Activated naive CD8-positive, alpha-beta T cell treated with anti-CD3 and anti-CD28 coated beads, Interleukin-2, amount 50 U/mL, for 24 hours (primary cell): ENCODE results near the gene SGPP2.

Experiments
- ATAC-seq: fragments of 150-1000 bp; cut with Tn5 transposase; one replicate; pipeline ENCODE4 v1.10.0; 2021
- DNase-seq: peaks from one replicate; pipeline ENCODE4 v3.0.0; 2021
- H3K27ac Mint-ChIP-seq: one replicate; pipeline ENCODE4 v1.8.0; 2021; ENCODE audit warnings: mild to moderate bottlenecking, mixed read lengths
- H3K27me3 Mint-ChIP-seq: one replicate; pipeline ENCODE4 v1.8.0; 2021; ENCODE audit warnings: mixed read lengths
- H3K36me3 Mint-ChIP-seq: one replicate; pipeline ENCODE4 v1.8.0; 2021; ENCODE audit warnings: low read depth, mixed read lengths
- H3K4me1 Mint-ChIP-seq: one replicate; pipeline ENCODE4 v1.8.0; 2021; ENCODE audit warnings: mixed read lengths
- H3K4me3 Mint-ChIP-seq: one replicate; pipeline ENCODE4 v1.8.0; 2021; ENCODE audit warnings: mild to moderate bottlenecking, moderate library complexity, mixed read lengths
- H3K9me3 Mint-ChIP-seq: one replicate; pipeline ENCODE4 v1.8.0; 2021; ENCODE audit warnings: mixed read lengths

The SGPP2 gene

GRCh38 chr2:222514901-222515300 lies 90.6 kb downstream of the SGPP2 start:
- Mint-ChIP-seq H3K27me3 (peaks cover 5% of the 10 kb centered on the region), H3K36me3 (no peaks in the 10 kb centered on the region)

DNA sequence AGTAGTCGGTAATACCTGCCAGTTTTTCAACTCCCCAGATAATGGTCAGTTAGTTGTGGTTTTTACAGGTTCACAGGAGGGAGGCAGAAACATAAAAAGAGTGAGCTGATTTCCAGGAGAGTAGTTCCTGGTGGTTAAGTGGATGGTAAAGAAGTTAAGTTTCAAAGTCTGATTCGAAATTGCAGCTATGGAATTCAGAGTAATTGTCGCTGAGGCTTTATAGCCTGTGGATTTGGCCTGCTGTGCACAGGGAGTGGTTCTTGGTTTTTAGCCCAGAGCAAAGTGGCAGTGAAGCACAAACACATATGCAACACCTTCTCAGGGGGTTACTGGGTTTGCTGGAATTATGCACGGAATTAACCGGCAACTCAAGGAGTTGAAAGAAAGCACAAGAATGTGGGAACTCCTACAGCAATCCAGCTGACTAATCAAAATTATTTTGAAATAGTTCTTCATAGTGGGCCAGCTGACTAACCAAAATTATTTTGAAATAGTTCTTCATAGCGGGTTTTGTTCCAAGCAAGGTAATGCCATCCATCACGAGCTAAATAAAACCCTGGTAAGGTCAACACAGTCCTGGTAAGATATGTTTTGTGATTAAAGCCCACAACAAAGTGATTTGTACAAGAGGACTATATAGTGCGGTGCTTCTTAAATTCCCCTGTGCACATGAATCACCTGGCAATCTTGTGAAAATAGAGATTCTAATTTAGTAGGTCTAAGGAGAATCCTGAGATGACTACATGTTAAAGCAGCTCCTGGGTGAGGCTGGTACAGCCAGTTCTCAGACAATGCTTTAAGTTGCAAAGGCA lies 94.4 kb downstream of the SGPP2 start:
- Mint-ChIP-seq H3K9me3 (no peaks in the 10 kb centered on the region), H3K27ac (no peak overlapping the region), H3K36me3 (no peaks in the 10 kb centered on the region), H3K4me3 (no peak overlapping the region), H3K27me3 (peaks cover 3% of the 10 kb centered on the region), H3K4me1 (no peaks in the 10 kb centered on the region)
- no peak for DNase-seq
- no peak for ATAC-seq

More at GRCh38 chr2:222514901-222515300, 90.6 kb downstream of the SGPP2 start:
- DNase-seq (no peak), ATAC-seq (no peak)
- H3K4me1 Mint-ChIP-seq: no peaks in the 10 kb centered on the region
- no peak overlapping the region for H3K4me3 Mint-ChIP-seq
- H3K27ac Mint-ChIP-seq: no peak overlapping the region
- H3K9me3 Mint-ChIP-seq: peaks cover 4% of the 10 kb centered on the region

GRCh38 chr2:222521099-222521498 lies 96.8 kb downstream of the SGPP2 start:
- DNase-seq (no peak), ATAC-seq (no peak)
- H3K4me1 Mint-ChIP-seq: no peaks in the 10 kb centered on the region
- no peak overlapping the region for H3K27ac Mint-ChIP-seq
- no peaks in the 10 kb centered on the region for H3K36me3 Mint-ChIP-seq
- no peaks in the 10 kb centered on the region for H3K9me3 Mint-ChIP-seq
- H3K4me3 Mint-ChIP-seq: no peak overlapping the region
- H3K27me3 Mint-ChIP-seq: no peaks in the 10 kb centered on the region

DNA sequence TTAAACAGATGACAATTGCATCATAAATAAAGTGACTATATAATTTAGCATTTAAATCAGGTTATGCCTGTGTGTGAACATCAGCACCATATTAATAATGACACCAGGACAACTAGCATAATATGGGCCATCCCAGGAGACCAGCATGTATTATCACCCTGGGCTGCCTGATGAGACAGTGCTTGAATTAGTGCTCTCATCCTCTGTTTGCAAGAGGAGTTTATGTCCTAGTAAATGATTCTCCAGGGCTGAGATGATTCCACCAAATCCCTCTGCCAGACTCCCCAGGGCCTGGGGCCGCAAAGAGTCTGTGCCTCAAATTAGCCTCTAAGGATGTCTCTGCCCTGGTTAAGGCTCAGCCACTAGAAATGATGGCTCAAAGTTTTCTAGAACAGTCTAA lies 97.7 kb downstream of the SGPP2 start:
- no peak for ATAC-seq

GRCh38 chr2:222523783-222524544 lies 99.6 kb downstream of the SGPP2 start:
- H3K9me3 Mint-ChIP-seq: no peaks in the 10 kb centered on the region
- H3K27me3 Mint-ChIP-seq: peaks cover 2% of the 10 kb centered on the region
- no peak overlapping the region for H3K4me3 Mint-ChIP-seq
- no peak for DNase-seq
- no peak for ATAC-seq
- no peak overlapping the region for H3K27ac Mint-ChIP-seq
- H3K36me3 Mint-ChIP-seq: no peaks in the 10 kb centered on the region
- no peaks in the 10 kb centered on the region for H3K4me1 Mint-ChIP-seq

More for the DNA sequence above, 97.7 kb downstream of the SGPP2 start:
- Mint-ChIP-seq H3K9me3 (no peaks in the 10 kb centered on the region), H3K4me3 (no peak overlapping the region), H3K27ac (no peak overlapping the region), H3K27me3 (no peaks in the 10 kb centered on the region), H3K36me3 (no peaks in the 10 kb centered on the region), H3K4me1 (no peaks in the 10 kb centered on the region)
- DNase-seq: no peak

DNA sequence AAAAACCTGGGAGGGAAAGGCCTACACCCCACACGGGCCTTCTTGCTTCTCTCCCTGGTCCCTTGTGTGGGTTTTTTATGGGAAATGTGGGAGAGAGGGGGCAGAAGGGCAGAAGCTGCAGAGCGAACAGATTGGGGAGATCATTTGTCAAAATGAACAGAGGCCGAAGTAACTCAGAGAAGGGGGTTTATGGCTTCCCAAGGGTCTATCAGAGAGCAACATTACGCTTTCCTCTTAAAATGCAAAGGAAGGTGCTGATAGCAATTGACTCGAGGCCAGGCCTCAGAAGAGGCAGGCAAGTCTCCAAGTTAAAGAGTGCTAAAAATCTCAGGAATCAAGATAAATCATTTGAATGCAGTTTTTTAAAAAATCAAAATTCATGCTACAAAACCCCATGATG lies 101.5 kb downstream of the SGPP2 start:
- H3K9me3 Mint-ChIP-seq: no peaks in the 10 kb centered on the region
- H3K27me3 Mint-ChIP-seq: peaks cover 4% of the 10 kb centered on the region
- H3K36me3 Mint-ChIP-seq: no peaks in the 10 kb centered on the region
- H3K4me1 Mint-ChIP-seq: no peaks in the 10 kb centered on the region
- DNase-seq (no peak), ATAC-seq (no peak)
- H3K4me3 Mint-ChIP-seq: no peak overlapping the region
- no peak overlapping the region for H3K27ac Mint-ChIP-seq

DNA sequence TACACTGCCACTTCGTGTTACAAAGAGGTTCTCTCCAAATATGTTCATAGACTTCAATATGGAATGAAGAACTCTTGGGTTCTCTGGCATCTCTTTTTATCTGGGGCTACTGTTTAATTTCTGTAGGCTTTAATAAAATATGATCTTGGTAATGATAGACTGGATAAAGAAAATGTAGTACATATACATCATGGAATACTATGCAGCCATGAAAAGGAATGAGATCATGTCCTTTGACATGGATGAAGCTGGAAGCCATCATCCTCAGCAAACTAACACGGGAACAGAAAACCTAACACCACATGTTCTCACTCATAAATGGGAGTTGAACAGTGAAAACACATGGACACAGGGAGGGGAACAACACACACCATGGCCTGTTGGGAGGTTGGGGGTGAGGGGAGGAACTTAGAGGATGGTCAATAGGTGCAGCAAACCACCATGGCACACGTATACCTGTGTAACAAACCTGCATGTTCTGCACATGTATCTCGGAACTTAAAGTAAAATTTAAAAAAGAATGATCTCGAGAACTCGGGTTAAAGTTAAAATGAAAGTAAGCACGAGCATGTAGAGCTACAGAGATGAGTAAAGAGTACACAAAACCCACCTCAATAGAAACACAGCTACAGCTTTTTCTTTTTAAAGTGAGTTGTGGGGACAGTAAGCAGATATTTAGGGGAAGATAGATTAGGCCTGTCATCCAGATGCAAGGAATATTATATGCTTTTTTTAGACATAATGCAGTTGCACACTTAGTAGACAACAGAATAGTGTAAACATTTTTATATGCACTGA lies 102.3 kb downstream of the SGPP2 start:
- Mint-ChIP-seq H3K36me3 (no peaks in the 10 kb centered on the region), H3K27me3 (peaks cover 4% of the 10 kb centered on the region), H3K27ac (no peak overlapping the region), H3K9me3 (no peaks in the 10 kb centered on the region), H3K4me3 (no peak overlapping the region), H3K4me1 (no peaks in the 10 kb centered on the region)
- DNase-seq (no peak), ATAC-seq (no peak)

DNA sequence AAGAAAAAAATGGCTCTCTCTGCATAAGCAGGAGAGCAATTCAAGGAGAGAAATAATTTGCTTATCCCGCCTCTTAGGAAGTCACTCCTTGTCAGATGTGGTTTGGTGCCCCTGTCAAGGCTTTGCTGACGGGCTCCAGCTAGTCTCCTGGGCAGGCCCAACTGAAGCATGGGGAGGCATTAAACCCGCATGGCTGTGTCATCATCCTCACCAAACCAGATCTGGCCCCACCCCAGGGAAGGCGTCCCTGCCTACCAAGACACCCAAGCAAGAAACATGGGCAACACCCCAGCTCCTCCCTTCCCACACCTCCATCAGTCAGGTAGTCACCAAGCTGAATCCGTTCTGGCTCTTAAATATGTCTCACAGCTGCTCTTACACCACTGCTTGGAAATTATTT lies 108.0 kb downstream of the SGPP2 start:
- DNase-seq (no peak), ATAC-seq (no peak)
- no peaks in the 10 kb centered on the region for H3K36me3 Mint-ChIP-seq
- no peaks in the 10 kb centered on the region for H3K4me1 Mint-ChIP-seq
- H3K27me3 Mint-ChIP-seq: peaks cover 10% of the 10 kb centered on the region
- H3K4me3 Mint-ChIP-seq: no peak overlapping the region
- no peak overlapping the region for H3K27ac Mint-ChIP-seq
- no peaks in the 10 kb centered on the region for H3K9me3 Mint-ChIP-seq

GRCh38 chr2:222535477-222535876 lies 111.1 kb downstream of the SGPP2 start:
- H3K36me3 Mint-ChIP-seq: no peaks in the 10 kb centered on the region
- DNase-seq: no peak
- no peak overlapping the region for H3K4me3 Mint-ChIP-seq
- no peak overlapping the region for H3K27ac Mint-ChIP-seq
- no peaks in the 10 kb centered on the region for H3K4me1 Mint-ChIP-seq
- no peak for ATAC-seq
- H3K9me3 Mint-ChIP-seq: no peaks in the 10 kb centered on the region
- H3K27me3 Mint-ChIP-seq: peaks cover 9% of the 10 kb centered on the region

DNA sequence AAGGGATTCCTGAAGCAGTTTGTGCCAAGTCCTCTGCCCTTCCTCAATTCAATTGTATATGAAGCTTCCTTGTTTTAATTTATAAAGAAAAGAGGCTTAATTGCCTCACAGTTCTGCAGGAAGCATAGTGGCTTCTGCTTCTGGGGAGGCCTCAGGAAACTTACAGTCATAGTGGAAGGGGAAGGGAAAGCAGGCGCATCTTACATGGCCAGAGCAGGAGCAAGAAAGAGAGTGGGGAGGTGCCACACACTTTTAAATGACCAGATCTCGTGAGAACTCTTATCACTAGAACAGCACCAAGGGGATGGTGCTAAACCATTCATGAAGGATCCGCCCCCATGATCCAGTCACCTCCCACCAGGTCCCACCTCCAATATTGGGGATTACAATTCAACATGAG lies 114.2 kb downstream of the SGPP2 start:
- no peaks in the 10 kb centered on the region for H3K4me1 Mint-ChIP-seq
- H3K4me3 Mint-ChIP-seq: no peak overlapping the region
- H3K9me3 Mint-ChIP-seq: no peaks in the 10 kb centered on the region
- no peak for ATAC-seq
- DNase-seq: no peak
- H3K27me3 Mint-ChIP-seq: peaks cover 9% of the 10 kb centered on the region
- no peak overlapping the region for H3K27ac Mint-ChIP-seq
- no peaks in the 10 kb centered on the region for H3K36me3 Mint-ChIP-seq

- H3K27ac Mint-ChIP-seq: no peak overlapping the region
- no peak overlapping the region for H3K4me3 Mint-ChIP-seq
- H3K36me3 Mint-ChIP-seq: no peaks in the 10 kb centered on the region
- ATAC-seq (no peak), DNase-seq (no peak)
- no peaks in the 10 kb centered on the region for H3K27me3 Mint-ChIP-seq
- no peaks in the 10 kb centered on the region for H3K9me3 Mint-ChIP-seq
- no peaks in the 10 kb centered on the region for H3K4me1 Mint-ChIP-seq
Observed at GRCh38 chr2:222544661-222545060, 120.3 kb downstream of the SGPP2 start.

DNA sequence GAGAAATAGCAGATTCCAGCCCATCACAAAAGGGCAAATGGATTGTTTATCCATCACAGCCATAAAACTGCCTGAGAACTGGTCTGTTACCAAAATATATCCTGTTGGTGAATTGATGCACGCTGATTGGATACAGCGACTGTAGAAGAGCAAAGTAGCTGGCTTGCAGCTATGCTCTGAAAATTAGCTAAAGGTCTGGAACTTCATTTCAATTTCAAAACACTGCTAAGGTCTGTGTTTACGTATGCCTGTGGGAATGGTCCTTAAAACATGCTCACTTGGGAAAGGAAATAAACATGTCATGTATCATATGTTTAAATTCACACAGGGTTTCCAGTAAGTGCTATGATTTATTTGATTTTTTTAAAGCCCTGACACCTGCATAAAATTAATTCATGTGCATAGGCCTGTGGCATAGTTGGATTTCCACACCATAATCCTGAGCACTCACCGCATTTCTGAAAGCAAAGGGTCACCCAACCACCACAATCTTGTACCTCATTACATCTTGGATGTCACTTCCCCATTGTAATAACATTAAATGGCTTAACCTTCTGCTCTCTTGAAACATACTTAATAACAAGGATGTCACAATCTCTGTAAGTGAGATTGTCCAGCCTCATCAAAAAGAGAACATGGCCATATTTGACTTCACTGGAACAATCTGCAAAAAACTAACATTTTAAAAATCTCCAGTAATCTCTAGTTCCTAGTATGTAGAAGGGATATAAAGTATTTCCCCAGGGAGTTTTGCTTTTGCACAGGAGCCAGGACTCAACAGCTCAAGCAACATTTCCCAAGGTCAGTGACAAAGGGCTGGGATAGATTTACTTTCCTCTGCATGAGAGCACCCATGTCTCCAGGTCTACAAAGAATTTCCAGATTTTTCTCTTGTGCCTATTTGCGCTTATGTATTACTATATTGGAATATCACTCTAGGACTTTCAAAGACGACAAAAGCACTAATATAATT lies 121.8 kb downstream of the SGPP2 start:
- no peak overlapping the region for H3K4me3 Mint-ChIP-seq
- H3K27ac Mint-ChIP-seq: no peak overlapping the region
- H3K36me3 Mint-ChIP-seq: no peaks in the 10 kb centered on the region
- no peaks in the 10 kb centered on the region for H3K9me3 Mint-ChIP-seq
- ATAC-seq (no peak), DNase-seq (no peak)
- H3K4me1 Mint-ChIP-seq: no peaks in the 10 kb centered on the region
- H3K27me3 Mint-ChIP-seq: peaks cover 6% of the 10 kb centered on the region

GRCh38 chr2:222547083-222547482 lies 122.7 kb downstream of the SGPP2 start:
- Mint-ChIP-seq H3K4me1 (no peaks in the 10 kb centered on the region), H3K36me3 (no peaks in the 10 kb centered on the region), H3K27ac (no peak overlapping the region), H3K4me3 (no peak overlapping the region), H3K9me3 (no peaks in the 10 kb centered on the region), H3K27me3 (peaks cover 7% of the 10 kb centered on the region)
- DNase-seq (no peak), ATAC-seq (no peak)

GRCh38 chr2:222548992-222549391 lies 124.6 kb downstream of the SGPP2 start:
- no peak overlapping the region for H3K27ac Mint-ChIP-seq
- ATAC-seq: no peak

More at GRCh38 chr2:222548992-222549391, 124.6 kb downstream of the SGPP2 start:
- H3K27me3 Mint-ChIP-seq: peaks cover 12% of the 10 kb centered on the region
- no peak for DNase-seq
- no peak overlapping the region for H3K4me3 Mint-ChIP-seq
- H3K9me3 Mint-ChIP-seq: no peaks in the 10 kb centered on the region
- H3K4me1 Mint-ChIP-seq: no peaks in the 10 kb centered on the region
- no peaks in the 10 kb centered on the region for H3K36me3 Mint-ChIP-seq
